Measurements from ENCODE around the gene BBS1.
"Not testable (repeated sequence)": the region's sequence is repeated elsewhere in the genome, so short reads cannot be mapped to it uniquely, and the experiment has no call there.

Gene BBS1

DNA sequence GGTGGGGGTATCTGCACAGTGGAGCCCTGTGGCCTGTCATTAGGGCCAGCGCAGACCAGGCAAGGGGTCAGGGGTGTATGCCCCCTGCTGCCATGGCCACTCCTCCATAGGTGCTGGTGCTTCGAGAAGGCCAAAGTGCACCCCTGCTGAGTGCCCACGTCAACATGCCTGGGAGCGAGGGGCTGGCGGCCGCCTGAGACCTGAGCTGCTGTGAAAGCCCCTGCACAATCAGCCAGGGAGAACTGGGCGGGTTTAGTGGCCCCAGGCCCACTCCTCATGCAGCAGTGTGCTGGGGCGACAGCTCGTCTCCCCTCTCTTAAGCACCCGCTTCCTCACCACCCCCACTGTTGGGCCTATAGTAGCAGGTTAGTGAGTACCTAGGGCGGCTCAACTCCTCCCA lies 21.4 kb downstream of the BBS1 start:
- no peaks in the 10 kb centered on the region for H3K9me3 ChIP-seq (ENCODE audit: severe bottlenecking)
- peaks cover 28% of the 10 kb centered on the region for H3K36me3 ChIP-seq
- H3K4me3 ChIP-seq (ENCODE audit: low read depth, low read length) = no peak overlapping the region
- H3K27me3 ChIP-seq (ENCODE audit: insufficient read depth, low read depth, severe bottlenecking) = no peaks in the 10 kb centered on the region
- no peak for DNase-seq
- TF ChIP-seq, protein P1, sequence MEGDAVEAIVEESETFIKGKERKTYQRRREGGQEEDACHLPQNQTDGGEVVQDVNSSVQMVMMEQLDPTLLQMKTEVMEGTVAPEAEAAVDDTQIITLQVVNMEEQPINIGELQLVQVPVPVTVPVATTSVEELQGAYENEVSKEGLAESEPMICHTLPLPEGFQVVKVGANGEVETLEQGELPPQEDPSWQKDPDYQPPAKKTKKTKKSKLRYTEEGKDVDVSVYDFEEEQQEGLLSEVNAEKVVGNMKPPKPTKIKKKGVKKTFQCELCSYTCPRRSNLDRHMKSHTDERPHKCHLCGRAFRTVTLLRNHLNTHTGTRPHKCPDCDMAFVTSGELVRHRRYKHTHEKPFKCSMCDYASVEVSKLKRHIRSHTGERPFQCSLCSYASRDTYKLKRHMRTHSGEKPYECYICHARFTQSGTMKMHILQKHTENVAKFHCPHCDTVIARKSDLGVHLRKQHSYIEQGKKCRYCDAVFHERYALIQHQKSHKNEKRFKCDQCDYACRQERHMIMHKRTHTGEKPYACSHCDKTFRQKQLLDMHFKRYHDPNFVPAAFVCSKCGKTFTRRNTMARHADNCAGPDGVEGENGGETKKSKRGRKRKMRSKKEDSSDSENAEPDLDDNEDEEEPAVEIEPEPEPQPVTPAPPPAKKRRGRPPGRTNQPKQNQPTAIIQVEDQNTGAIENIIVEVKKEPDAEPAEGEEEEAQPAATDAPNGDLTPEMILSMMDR (IDR thresholded peaks at IDR 0.05; ENCODE audit: low read depth, low read length) = no peak
- no peak overlapping the region for H3K27ac ChIP-seq

DNA sequence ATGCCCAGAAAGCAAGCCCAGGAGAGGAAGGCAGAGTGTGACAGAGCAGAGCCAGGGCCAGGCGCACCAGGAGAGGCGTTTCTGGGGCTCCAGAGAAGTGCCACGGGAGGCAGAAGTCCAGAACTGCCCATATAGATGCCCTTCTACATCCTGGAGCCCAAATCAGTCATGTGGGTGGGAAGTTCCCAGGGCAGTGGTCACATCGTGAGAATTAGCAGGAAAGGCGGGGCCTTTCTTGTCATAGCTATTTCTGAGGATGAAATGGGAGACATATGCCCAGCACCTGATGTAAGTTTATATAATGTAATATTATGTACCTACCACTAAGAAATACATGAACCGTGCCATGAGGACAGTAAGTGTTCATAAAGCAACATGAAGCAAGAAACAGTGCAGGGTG lies 22.3 kb downstream of the BBS1 start:
- H3K4me3 ChIP-seq (ENCODE audit: low read depth, low read length) = no peak overlapping the region

DNA sequence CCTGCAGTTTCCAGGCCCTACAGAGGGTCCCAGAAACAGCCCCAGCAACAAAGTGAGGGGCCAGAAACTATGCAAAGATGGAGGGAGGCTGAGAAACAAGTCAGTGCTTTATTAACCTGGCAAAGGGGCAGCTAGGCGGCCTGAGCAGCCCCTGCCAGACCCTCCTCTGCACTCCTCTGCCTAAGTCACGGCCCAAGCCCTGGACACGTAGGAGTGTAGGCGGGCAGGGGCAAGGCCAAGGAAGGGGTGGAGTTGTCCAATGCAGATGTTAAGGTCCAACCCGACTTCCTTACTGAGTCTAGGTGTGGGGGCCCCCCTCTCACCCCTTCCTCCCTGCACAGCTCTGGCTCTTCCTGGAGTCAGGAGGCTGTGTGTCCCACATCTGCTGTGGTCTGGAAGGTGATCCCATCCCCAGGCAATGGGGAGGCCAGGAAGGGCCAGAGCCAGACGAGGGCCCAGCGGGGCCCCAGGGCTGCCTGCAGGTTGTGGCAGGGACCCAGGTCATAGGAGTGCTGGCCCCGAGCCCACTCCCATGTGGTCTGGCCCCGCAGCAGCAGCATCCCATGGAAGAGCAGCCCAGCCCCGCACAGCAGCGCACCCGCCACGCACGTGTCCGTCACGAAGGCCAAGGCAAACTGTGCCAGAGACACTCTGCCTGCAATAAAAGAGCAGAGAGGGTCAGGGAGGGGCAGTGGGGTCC lies 28.9 kb downstream of the BBS1 start:
- Histone ChIP-seq H3K36me3 (peaks cover 19% of the 10 kb centered on the region), H3K27me3 (ENCODE audit: insufficient read depth, low read depth, severe bottlenecking) (no peaks in the 10 kb centered on the region), H3K9me3 (ENCODE audit: severe bottlenecking) (no peaks in the 10 kb centered on the region), H3K27ac (no peak overlapping the region), H3K4me3 (ENCODE audit: low read depth, low read length) (no peak overlapping the region)
- DNase-seq = no peak
- TF ChIP-seq, protein P1 (IDR thresholded peaks at IDR 0.05; ENCODE audit: low read depth, low read length) = no peak

More for the DNA sequence above, 22.3 kb downstream of the BBS1 start:
- no peak for DNase-seq
- Histone ChIP-seq H3K9me3 (ENCODE audit: severe bottlenecking) (no peaks in the 10 kb centered on the region), H3K27me3 (ENCODE audit: insufficient read depth, low read depth, severe bottlenecking) (no peaks in the 10 kb centered on the region), H3K27ac (no peak overlapping the region), H3K36me3 (peaks cover 31% of the 10 kb centered on the region)
- TF ChIP-seq, protein P1 (IDR thresholded peaks at IDR 0.05; ENCODE audit: low read depth, low read length) = no peak

DNA sequence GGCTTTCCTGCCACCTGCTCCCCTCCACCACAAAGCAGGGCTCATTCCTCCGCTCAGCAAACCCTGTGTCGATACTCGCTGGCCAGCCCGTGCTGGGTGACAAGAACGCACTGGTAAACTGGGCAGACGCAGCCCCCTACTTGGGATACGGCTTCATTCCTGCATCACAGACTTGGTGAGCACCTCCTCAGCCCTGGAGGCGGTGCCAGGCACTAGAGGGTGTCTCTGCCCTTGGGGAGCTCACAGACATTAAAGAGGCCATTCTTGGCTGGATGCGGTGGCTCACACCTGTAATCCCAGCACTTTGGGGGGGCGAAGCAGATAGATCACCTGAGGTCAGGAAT lies 29.4 kb downstream of the BBS1 start:
- H3K36me3 ChIP-seq = peaks cover 19% of the 10 kb centered on the region
- H3K9me3 ChIP-seq (ENCODE audit: severe bottlenecking) = no peaks in the 10 kb centered on the region
- TF ChIP-seq, protein P1 (IDR thresholded peaks at IDR 0.05; ENCODE audit: low read depth, low read length) = no peak
- DNase-seq = no peak
- H3K4me3 ChIP-seq (ENCODE audit: low read depth, low read length) = no peak overlapping the region
- no peak overlapping the region for H3K27ac ChIP-seq
- no peaks in the 10 kb centered on the region for H3K27me3 ChIP-seq (ENCODE audit: insufficient read depth, low read depth, severe bottlenecking)

DNA sequence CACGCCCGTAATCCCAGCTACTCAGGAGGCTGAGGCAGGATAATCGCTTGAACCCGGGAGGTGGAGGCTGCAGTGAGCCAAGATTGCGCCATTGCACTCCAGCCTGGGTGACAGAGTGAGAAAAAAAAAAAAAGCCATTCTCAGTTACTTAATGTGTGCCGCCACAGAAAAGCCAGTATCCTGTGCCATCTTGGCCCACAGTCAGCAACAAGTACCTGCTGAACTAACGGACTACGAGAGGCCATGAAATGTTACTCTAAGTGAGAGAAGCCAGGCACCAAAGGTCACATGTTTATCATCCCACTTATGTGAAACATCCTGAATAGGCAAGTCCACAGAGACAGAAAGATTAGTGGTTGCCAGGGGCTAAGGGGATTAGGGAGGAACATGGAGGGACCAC lies 30.2 kb downstream of the BBS1 start:
- not testable (repeated sequence) for H3K27ac ChIP-seq; H3K27me3 ChIP-seq (ENCODE audit: insufficient read depth, low read depth, severe bottlenecking); H3K9me3 ChIP-seq (ENCODE audit: severe bottlenecking); H3K4me3 ChIP-seq (ENCODE audit: low read depth, low read length); DNase-seq
- H3K36me3 ChIP-seq = peaks cover 15% of the 10 kb centered on the region

DNA sequence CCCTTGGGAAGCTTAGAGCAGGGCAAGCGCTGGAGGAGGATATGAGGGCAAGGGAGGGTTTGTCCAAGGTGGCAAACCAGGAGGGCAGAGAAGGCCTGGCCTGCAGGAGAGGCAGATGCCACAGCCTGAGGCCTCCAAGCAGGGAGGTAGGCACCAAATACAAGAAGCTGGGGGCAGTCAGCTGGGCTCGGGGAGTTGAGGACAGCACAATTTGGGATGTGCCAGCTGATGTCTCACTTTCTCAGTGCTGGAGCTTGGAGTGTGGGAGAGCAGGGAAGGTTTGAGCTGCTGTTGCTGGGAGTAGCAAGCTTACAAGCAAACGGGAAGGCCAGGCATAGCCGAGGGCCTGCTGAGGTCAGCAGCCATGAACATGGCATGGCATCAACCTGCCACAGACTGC lies 31.5 kb downstream of the BBS1 start:
- DNase-seq = no peak
- no peak overlapping the region for H3K4me3 ChIP-seq (ENCODE audit: low read depth, low read length)
- H3K27me3 ChIP-seq (ENCODE audit: insufficient read depth, low read depth, severe bottlenecking) = no peaks in the 10 kb centered on the region
- H3K9me3 ChIP-seq (ENCODE audit: severe bottlenecking) = no peaks in the 10 kb centered on the region
- H3K27ac ChIP-seq = no peak overlapping the region
- peaks cover 5% of the 10 kb centered on the region for H3K36me3 ChIP-seq
- TF ChIP-seq, protein P1 (IDR thresholded peaks at IDR 0.05; ENCODE audit: low read depth, low read length) = no peak
